ENCODE measurements around the gene YTHDF1.
"Not testable (repeated sequence)": the region's sequence is repeated elsewhere in the genome, so short reads cannot be mapped to it uniquely, and the experiment has no call there.

The YTHDF1 gene

GRCh38 chr20:63222541-63222940, 6.6 kb upstream of the YTHDF1 start:
- H3K36me3 ChIP-seq (ENCODE audit: insufficient read depth) = no peaks in the 10 kb centered on the region
- no peak overlapping the region for H3K27ac ChIP-seq
- H3K9ac ChIP-seq = no peak overlapping the region
- H2AFZ ChIP-seq (ENCODE audit: low read depth) = no peak overlapping the region
- H3K79me2 ChIP-seq (ENCODE audit: insufficient read depth, low read depth) = no peaks in the 10 kb centered on the region
- no peaks in the 10 kb centered on the region for H4K20me1 ChIP-seq (ENCODE audit: insufficient read depth)
- no peak for TF ChIP-seq CTCF (conservative IDR thresholded peaks at IDR 0.05; ENCODE audit: low read depth, low read length)
- H3K4me1 ChIP-seq (ENCODE audit: low read depth, poor library complexity, severe bottlenecking) = peaks cover 3% of the 10 kb centered on the region
- H3K4me2 ChIP-seq = no peak overlapping the region
- H3K27me3 ChIP-seq (ENCODE audit: insufficient read depth, low read depth) = peaks cover 84% of the 10 kb centered on the region
- H3K4me3 ChIP-seq (IDR thresholded peaks at IDR 0.05; ENCODE audit: insufficient read depth, low read depth, low read length) = no peak overlapping the region

GRCh38 chr20:63221400-63222053, 5.6 kb upstream of the YTHDF1 start:
- peaks cover 74% of the 10 kb centered on the region for H3K27me3 ChIP-seq (ENCODE audit: insufficient read depth, low read depth)
- H3K36me3 ChIP-seq (ENCODE audit: insufficient read depth); H2AFZ ChIP-seq (ENCODE audit: low read depth); H3K4me1 ChIP-seq (ENCODE audit: low read depth, poor library complexity, severe bottlenecking); H3K4me2 ChIP-seq; H3K79me2 ChIP-seq (ENCODE audit: insufficient read depth, low read depth); H3K4me3 ChIP-seq (IDR thresholded peaks at IDR 0.05; ENCODE audit: insufficient read depth, low read depth, low read length); H3K27ac ChIP-seq; H3K9ac ChIP-seq; H4K20me1 ChIP-seq (ENCODE audit: insufficient read depth): not testable (repeated sequence)

- Histone ChIP-seq H2AFZ (ENCODE audit: low read depth) (no peak overlapping the region), H3K4me3 (IDR thresholded peaks at IDR 0.05; ENCODE audit: insufficient read depth, low read depth, low read length) (no peak overlapping the region), H3K79me2 (ENCODE audit: insufficient read depth, low read depth) (no peaks in the 10 kb centered on the region), H4K20me1 (ENCODE audit: insufficient read depth) (no peaks in the 10 kb centered on the region), H3K27ac (no peak overlapping the region), H3K4me1 (ENCODE audit: low read depth, poor library complexity, severe bottlenecking) (peaks cover 10% of the 10 kb centered on the region), H3K27me3 (ENCODE audit: insufficient read depth, low read depth) (peaks cover 68% of the 10 kb centered on the region), H3K36me3 (ENCODE audit: insufficient read depth) (no peaks in the 10 kb centered on the region), H3K9ac (no peak overlapping the region), H3K4me2 (no peak overlapping the region)
- TF ChIP-seq CTCF (conservative IDR thresholded peaks at IDR 0.05; ENCODE audit: low read depth, low read length) = no peak
These were observed 4.9 kb upstream of the YTHDF1 start for GRCh38 chr20:63220696-63221399.

- Histone ChIP-seq H3K9ac (no peak overlapping the region), H3K4me1 (ENCODE audit: low read depth, poor library complexity, severe bottlenecking) (peaks cover 10% of the 10 kb centered on the region), H3K27me3 (ENCODE audit: insufficient read depth, low read depth) (peaks cover 60% of the 10 kb centered on the region), H3K4me3 (IDR thresholded peaks at IDR 0.05; ENCODE audit: insufficient read depth, low read depth, low read length) (no peak overlapping the region), H3K27ac (no peak overlapping the region), H4K20me1 (ENCODE audit: insufficient read depth) (no peaks in the 10 kb centered on the region), H3K79me2 (ENCODE audit: insufficient read depth, low read depth) (peaks cover 7% of the 10 kb centered on the region), H3K4me2 (no peak overlapping the region), H2AFZ (ENCODE audit: low read depth) (no peak overlapping the region), H3K36me3 (ENCODE audit: insufficient read depth) (no peaks in the 10 kb centered on the region)
- no peak for TF ChIP-seq CTCF (conservative IDR thresholded peaks at IDR 0.05; ENCODE audit: low read depth, low read length)
These were observed 4.1 kb upstream of the YTHDF1 start for GRCh38 chr20:63219866-63220521.
